ENCODE data around the gene USP6NL.

- TF ChIP-seq CTCF (conservative IDR thresholded peaks at IDR 0.05; ENCODE audit: low read depth, low read length) (no peak), EZH2 (IDR thresholded peaks at IDR 0.05; ENCODE audit: low read length, unreplicated experiment) (no peak)
Measured at GRCh38 chr10:11483201-11484148, 128.0 kb downstream of the USP6NL start.

Data from PC-3 (cell line).